COLO668 (cell line): ENCODE results near the gene PIK3CA.
"Not testable (repeated sequence)": the region's sequence is repeated elsewhere in the genome, so short reads cannot be mapped to it uniquely, and the experiment has no call there.

Experiments used
- DNase-seq: peaks from one replicate; lab custom pipeline; 2025; ENCODE audit not compliant: unreplicated experiment; lab: John Stamatoyannopoulos, UW

PIK3CA gene

GRCh38 chr3:179147873-179148615 is at the start of gene PIK3CA:
Gene PIK3CA (plus strand): TSS chr3:179148357. CDS start chr3:179198826, 50,469 bp downstream.
- DNase-seq: peak; percentile 85

GRCh38 chr3:179098388-179099077 is 49.6 kb upstream of the PIK3CA start:
- DNase-seq: no peak

GRCh38 chr3:179100652-179101051 is 47.5 kb upstream of the PIK3CA start:
- DNase-seq: no peak

- DNase-seq: no peak
Measured at GRCh38 chr3:179105881-179106280, 42.3 kb upstream of the PIK3CA start.

GRCh38 chr3:179107617-179108016 is 40.5 kb upstream of the PIK3CA start:
- no peak for DNase-seq

- DNase-seq: no peak
Measured at GRCh38 chr3:179108086-179108485, 40.1 kb upstream of the PIK3CA start.

- DNase-seq: no peak
Measured at GRCh38 chr3:179113903-179114302, 34.3 kb upstream of the PIK3CA start.

- not testable (repeated sequence) for DNase-seq
Measured at GRCh38 chr3:179115444-179115843, 32.7 kb upstream of the PIK3CA start.

- no peak for DNase-seq
Measured at GRCh38 chr3:179116816-179117215, 31.3 kb upstream of the PIK3CA start.

GRCh38 chr3:179132191-179132890 is 15.8 kb upstream of the PIK3CA start:
- peak; percentile 12 for DNase-seq

- DNase-seq: no peak
Measured at GRCh38 chr3:179133575-179133974, 14.6 kb upstream of the PIK3CA start.

- no peak for DNase-seq
Measured at GRCh38 chr3:179136195-179136594, 12.0 kb upstream of the PIK3CA start.

- no peak for DNase-seq
Measured at GRCh38 chr3:179141890-179142289, 6.3 kb upstream of the PIK3CA start.

GRCh38 chr3:179146911-179147513 is 1.1 kb upstream of the PIK3CA start:
- DNase-seq: peak; percentile 25

- DNase-seq: no peak
Measured at GRCh38 chr3:179147514-179147872, 664 bp upstream of the PIK3CA start.

- peak; percentile 67 for DNase-seq
Measured at GRCh38 chr3:179148616-179149405, 654 bp downstream of the PIK3CA start.

GRCh38 chr3:179149406-179149867 is 1.3 kb downstream of the PIK3CA start:
- DNase-seq: no peak

- DNase-seq: no peak
Measured at GRCh38 chr3:179149951-179150350, 1.8 kb downstream of the PIK3CA start.

- DNase-seq: no peak
Measured at GRCh38 chr3:179150610-179151009, 2.5 kb downstream of the PIK3CA start.

GRCh38 chr3:179151474-179151873 is 3.3 kb downstream of the PIK3CA start:
- no peak for DNase-seq

GRCh38 chr3:179156170-179156569 is 8.0 kb downstream of the PIK3CA start:
- DNase-seq: no peak
